EH (cell line): Measurements from ENCODE around the gene RAB3GAP2.
"Not testable (repeated sequence)": the region's sequence is repeated elsewhere in the genome, so short reads cannot be mapped to it uniquely, and the experiment has no call there.

ENCODE experiments used
- DNase-seq: peaks from one replicate; pipeline ENCODE4 v3.0.0-alpha.2; 2015; ENCODE audit warnings: low read depth

The RAB3GAP2 gene

GRCh38 chr1:220272047-220272840 is at the start of gene RAB3GAP2:
TSS of gene RAB3GAP2 (minus strand) at chr1:220272453. CDS start at chr1:220272337, 116 bp downstream.
- DNase-seq, result peak; percentile 92

- DNase-seq, result no peak
Observed at GRCh38 chr1:220321758-220322157, 49.5 kb upstream of the RAB3GAP2 start.

GRCh38 chr1:220320709-220321108 is 48.5 kb upstream of the RAB3GAP2 start:
- DNase-seq, result no peak

- DNase-seq, result no peak
Observed at GRCh38 chr1:220318673-220319072, 46.4 kb upstream of the RAB3GAP2 start.

GRCh38 chr1:220317161-220317560 is 44.9 kb upstream of the RAB3GAP2 start:
- DNase-seq, result no peak

- no peak for DNase-seq
Observed at GRCh38 chr1:220316305-220316704, 44.1 kb upstream of the RAB3GAP2 start.

- DNase-seq, result no peak
Observed at GRCh38 chr1:220315070-220315839, 43.0 kb upstream of the RAB3GAP2 start.

GRCh38 chr1:220313576-220313975 is 41.3 kb upstream of the RAB3GAP2 start:
- no peak for DNase-seq

GRCh38 chr1:220310147-220310546 is 37.9 kb upstream of the RAB3GAP2 start:
- DNase-seq, result not testable (repeated sequence)

GRCh38 chr1:220307607-220308006 is 35.4 kb upstream of the RAB3GAP2 start:
- no peak for DNase-seq

- DNase-seq, result no peak
Observed at GRCh38 chr1:220306339-220306738, 34.1 kb upstream of the RAB3GAP2 start.

GRCh38 chr1:220303871-220304270 is 31.6 kb upstream of the RAB3GAP2 start:
- no peak for DNase-seq

- no peak for DNase-seq
Observed at GRCh38 chr1:220301630-220302029, 29.4 kb upstream of the RAB3GAP2 start.

GRCh38 chr1:220300442-220301121 is 28.3 kb upstream of the RAB3GAP2 start:
- DNase-seq, result peak; percentile 91

GRCh38 chr1:220299337-220299736 is 27.1 kb upstream of the RAB3GAP2 start:
- DNase-seq, result no peak

GRCh38 chr1:220298470-220299205 is 26.4 kb upstream of the RAB3GAP2 start:
- no peak for DNase-seq

GRCh38 chr1:220296981-220297380 is 24.7 kb upstream of the RAB3GAP2 start:
- DNase-seq, result no peak

- peak; percentile 79 for DNase-seq
Observed at GRCh38 chr1:220294846-220295301, 22.6 kb upstream of the RAB3GAP2 start.

GRCh38 chr1:220291580-220291979 is 19.3 kb upstream of the RAB3GAP2 start:
- DNase-seq, result no peak

GRCh38 chr1:220290140-220290761 is 18.0 kb upstream of the RAB3GAP2 start:
- DNase-seq, result no peak

GRCh38 chr1:220287129-220287528 is 14.9 kb upstream of the RAB3GAP2 start:
- DNase-seq, result no peak
